HG03196 (cell line): ENCODE measurements around the gene LRP1B.

Experiments used
- ATAC-seq: cut with Tn5 transposase; IDR thresholded peaks from one replicate; pipeline ENCODE4 v1.9.1; 2021; ENCODE audit not compliant: unreplicated experiment

The LRP1B gene

GRCh38 chr2:141524777-141525176, 606.0 kb downstream of the LRP1B start:
- ATAC-seq: no peak

GRCh38 chr2:141523199-141523598, 607.6 kb downstream of the LRP1B start:
- no peak for ATAC-seq

GRCh38 chr2:141522702-141523101, 608.1 kb downstream of the LRP1B start:
- no peak for ATAC-seq

GRCh38 chr2:141522048-141522447, 608.8 kb downstream of the LRP1B start:
- no peak for ATAC-seq

GRCh38 chr2:141519906-141520305, 610.9 kb downstream of the LRP1B start:
- ATAC-seq: no peak

GRCh38 chr2:141517852-141518421, 612.9 kb downstream of the LRP1B start:
- no peak for ATAC-seq

- no peak for ATAC-seq
Observed at GRCh38 chr2:141517180-141517851, 613.5 kb downstream of the LRP1B start.

GRCh38 chr2:141515931-141516330, 614.9 kb downstream of the LRP1B start:
- no peak for ATAC-seq

GRCh38 chr2:141513853-141514252, 617.0 kb downstream of the LRP1B start:
- peak; percentile 100 for ATAC-seq

- no peak for ATAC-seq
Observed at GRCh38 chr2:141508806-141509595, 621.8 kb downstream of the LRP1B start.

GRCh38 chr2:141508086-141508752, 622.6 kb downstream of the LRP1B start:
- no peak for ATAC-seq

- ATAC-seq: no peak
Observed at GRCh38 chr2:141506135-141506534, 624.7 kb downstream of the LRP1B start.

GRCh38 chr2:141501752-141502151, 629.1 kb downstream of the LRP1B start:
- no peak for ATAC-seq

- no peak for ATAC-seq
Observed at GRCh38 chr2:141499123-141499522, 631.7 kb downstream of the LRP1B start.

GRCh38 chr2:141498561-141498960, 632.3 kb downstream of the LRP1B start:
- no peak for ATAC-seq

- ATAC-seq: no peak
Observed at GRCh38 chr2:141497272-141497671, 633.5 kb downstream of the LRP1B start.

- ATAC-seq: no peak
Observed at GRCh38 chr2:141496810-141497209, 634.0 kb downstream of the LRP1B start.

- no peak for ATAC-seq
Observed at GRCh38 chr2:141493936-141494335, 636.9 kb downstream of the LRP1B start.

- ATAC-seq: no peak
Observed at GRCh38 chr2:141492816-141493215, 638.0 kb downstream of the LRP1B start.

GRCh38 chr2:141490886-141491285, 639.9 kb downstream of the LRP1B start:
- ATAC-seq: no peak

- no peak for ATAC-seq
Observed at GRCh38 chr2:141482697-141483096, 648.1 kb downstream of the LRP1B start.

- no peak for ATAC-seq
Observed at GRCh38 chr2:141475801-141476200, 655.0 kb downstream of the LRP1B start.
